GM23338 (cell line): ENCODE data around the gene NAA16.

Experiments used
- CREB1 ChIP-seq: fragments of 250-450 bp; sonication (Bioruptor Pico); IDR thresholded peaks from 2 replicates; pipeline ENCODE4 v1.5.0; 2020; ENCODE audit warnings: low read depth, mild to moderate bottlenecking, moderate library complexity
- EZH2 ChIP-seq: fragments of 200-600 bp; sonication (generic); IDR thresholded peaks from one replicate; pipeline ENCODE4 v1.8.0; 2017; ENCODE audit warnings: antibody characterized with exemption, mild to moderate bottlenecking, low read depth; ENCODE audit not compliant: unreplicated experiment
- NANOG ChIP-seq: IDR thresholded peaks from 2 replicates; pipeline ENCODE4 v1.6.1; 2016; ENCODE audit warnings: antibody characterized with exemption, borderline replicate concordance
- POLR2AphosphoS5 ChIP-seq: IDR thresholded peaks from 2 replicates; pipeline ENCODE4 v1.6.1; 2016; ENCODE audit warnings: antibody characterized with exemption, low read depth
- REST ChIP-seq: IDR thresholded peaks from one replicate; pipeline ENCODE4 v1.6.1; 2018; ENCODE audit warnings: antibody characterized with exemption; ENCODE audit not compliant: unreplicated experiment
- TF ChIP-seq, protein P1 (sequence below), 2 experiments: fragments of 200-600 bp in 1 of 2; sonication (generic) in 1 of 2; conservative IDR thresholded peaks; 2 replicates each; pipeline versions ENCODE4 v1.5.1 to v1.6.1; 2016 to 2017; ENCODE audit warnings: antibody characterized with exemption in 2 of 2, low read depth in 2 of 2, mild to moderate bottlenecking in 2 of 2, moderate library complexity in 1 of 2

DNA sequence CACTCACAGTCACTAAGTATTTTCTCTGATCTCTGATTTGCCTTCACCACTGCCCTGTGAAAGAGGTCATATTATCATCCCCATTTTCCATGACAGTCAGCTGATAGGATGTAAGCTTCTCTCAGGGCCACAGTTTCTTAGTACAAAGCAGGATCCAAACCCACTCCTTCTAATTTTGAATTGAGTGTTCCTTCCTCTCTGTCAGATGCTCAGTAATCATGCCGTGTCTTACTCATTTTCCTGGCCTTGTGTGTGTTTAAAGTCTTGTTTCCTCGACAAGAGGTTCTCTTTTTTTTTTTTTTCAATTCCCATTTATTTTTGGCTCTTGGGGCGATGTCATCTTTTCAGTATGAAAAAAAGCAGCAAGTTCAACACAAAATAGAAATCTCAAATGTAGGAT is 72.3 kb downstream of the NAA16 start:
- TF ChIP-seq NANOG (no peak), EZH2 (no peak), REST (no peak), CREB1 (CRISPR knock-in tag) (no peak), POLR2AphosphoS5 (no peak)
- TF ChIP-seq, protein P1, sequence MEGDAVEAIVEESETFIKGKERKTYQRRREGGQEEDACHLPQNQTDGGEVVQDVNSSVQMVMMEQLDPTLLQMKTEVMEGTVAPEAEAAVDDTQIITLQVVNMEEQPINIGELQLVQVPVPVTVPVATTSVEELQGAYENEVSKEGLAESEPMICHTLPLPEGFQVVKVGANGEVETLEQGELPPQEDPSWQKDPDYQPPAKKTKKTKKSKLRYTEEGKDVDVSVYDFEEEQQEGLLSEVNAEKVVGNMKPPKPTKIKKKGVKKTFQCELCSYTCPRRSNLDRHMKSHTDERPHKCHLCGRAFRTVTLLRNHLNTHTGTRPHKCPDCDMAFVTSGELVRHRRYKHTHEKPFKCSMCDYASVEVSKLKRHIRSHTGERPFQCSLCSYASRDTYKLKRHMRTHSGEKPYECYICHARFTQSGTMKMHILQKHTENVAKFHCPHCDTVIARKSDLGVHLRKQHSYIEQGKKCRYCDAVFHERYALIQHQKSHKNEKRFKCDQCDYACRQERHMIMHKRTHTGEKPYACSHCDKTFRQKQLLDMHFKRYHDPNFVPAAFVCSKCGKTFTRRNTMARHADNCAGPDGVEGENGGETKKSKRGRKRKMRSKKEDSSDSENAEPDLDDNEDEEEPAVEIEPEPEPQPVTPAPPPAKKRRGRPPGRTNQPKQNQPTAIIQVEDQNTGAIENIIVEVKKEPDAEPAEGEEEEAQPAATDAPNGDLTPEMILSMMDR (conservative IDR thresholded peaks at IDR 0.05; ENCODE audit: low read depth in 2 of 2) = no peak
